Activated T-helper 1 cell treated with anti-CD3 and anti-CD28 coated beads, Interleukin-12 subunit alpha, Interleukin-12 subunit beta, Interleukin-2, Interleukin-4 antibody, amounts not matched to agents 30 ng/mL and 10 ng/mL and 1 ng/mL, durations not matched to agents 14 hours and 24 hours and 36 hours (primary cell): ENCODE results near the gene ENTREP1. TPM values are rescaled to one million over a fixed set of nuclear protein-coding genes. Genes with fewer than 3 reads are reported as not detected.

Source experiments
- DNase-seq: peaks from one replicate; pipeline ENCODE4 v3.0.0; 2021; ENCODE audit warnings: low spot score
- H3K27ac Mint-ChIP-seq: one replicate; pipeline ENCODE4 v1.8.0; 2021; ENCODE audit warnings: mild to moderate bottlenecking, mixed read lengths
- H3K27me3 Mint-ChIP-seq: one replicate; pipeline ENCODE4 v1.8.0; 2022; ENCODE audit warnings: mild to moderate bottlenecking, moderate library complexity, mixed read lengths; ENCODE audit not compliant: insufficient read depth
- H3K36me3 Mint-ChIP-seq: one replicate; pipeline ENCODE4 v1.8.0; 2021; ENCODE audit warnings: low read depth, mixed read lengths
- H3K4me1 Mint-ChIP-seq: one replicate; pipeline ENCODE4 v1.8.0; 2021; ENCODE audit warnings: low read depth, mixed read lengths
- H3K4me3 Mint-ChIP-seq: one replicate; pipeline ENCODE4 v1.8.0; 2021; ENCODE audit warnings: mild to moderate bottlenecking, moderate library complexity, mixed read lengths
- H3K9me3 Mint-ChIP-seq: one replicate; pipeline ENCODE4 v1.8.0; 2021; ENCODE audit warnings: mixed read lengths
- intact Hi-C: fragments of 100-400 bp; cut with micrococcal nuclease; formaldehyde crosslinking; loops from one replicate; pipeline ENCODE4 v1.15.1; 2024
- total RNA-seq: library from RNA; stranded (reverse); gene quantifications from 2 replicates; pipeline ENCODE4 v1.2.3, GENCODE V29; 2022

The ENTREP1 gene
- total RNA-seq, 1 donor from 2014 or later: not detected

DNA sequence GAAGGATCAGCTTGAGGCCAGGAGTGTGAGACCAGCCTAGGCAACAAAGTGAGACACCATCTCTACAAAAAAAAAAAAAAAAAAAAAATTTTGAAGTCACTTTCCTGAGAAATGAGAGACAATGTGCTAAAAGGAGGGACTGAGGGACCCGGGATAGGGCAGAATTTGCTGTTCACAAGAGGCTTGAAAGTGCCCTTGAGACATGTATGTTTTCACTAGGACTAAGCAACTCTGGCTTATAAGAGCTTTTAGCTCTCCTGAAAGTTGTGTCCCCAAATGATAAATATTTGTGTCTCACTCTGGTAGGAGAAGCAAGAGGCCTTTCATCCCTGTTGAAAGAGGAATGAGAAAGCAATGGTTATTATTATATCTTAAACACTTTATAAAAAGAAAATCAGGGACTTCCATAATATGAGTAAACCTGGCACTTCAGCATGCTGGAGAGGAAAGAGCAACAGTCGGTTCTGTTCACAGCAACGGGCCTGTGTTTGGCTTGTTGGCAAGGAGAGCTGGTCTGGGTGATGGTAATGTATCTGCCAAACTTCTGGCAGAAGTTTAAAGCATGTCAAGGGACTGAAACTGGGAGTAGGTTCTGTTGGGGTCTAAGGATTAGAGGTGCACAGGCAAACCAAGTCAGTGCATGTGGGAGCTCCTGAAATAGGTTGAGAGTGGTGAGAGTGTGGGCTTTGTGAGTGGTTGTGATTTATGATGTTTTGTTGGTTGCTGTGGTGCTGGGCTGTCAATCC, 32.2 kb downstream of the ENTREP1 start:
- intact Hi-C loops: no loop called here
- DNase-seq: no peak
- Mint-ChIP-seq H3K36me3 (no peaks in the 10 kb centered on the region), H3K27me3 (peaks cover 13% of the 10 kb centered on the region), H3K4me1 (no peaks in the 10 kb centered on the region), H3K4me3 (no peak overlapping the region), H3K27ac (no peak overlapping the region), H3K9me3 (no peaks in the 10 kb centered on the region)

DNA sequence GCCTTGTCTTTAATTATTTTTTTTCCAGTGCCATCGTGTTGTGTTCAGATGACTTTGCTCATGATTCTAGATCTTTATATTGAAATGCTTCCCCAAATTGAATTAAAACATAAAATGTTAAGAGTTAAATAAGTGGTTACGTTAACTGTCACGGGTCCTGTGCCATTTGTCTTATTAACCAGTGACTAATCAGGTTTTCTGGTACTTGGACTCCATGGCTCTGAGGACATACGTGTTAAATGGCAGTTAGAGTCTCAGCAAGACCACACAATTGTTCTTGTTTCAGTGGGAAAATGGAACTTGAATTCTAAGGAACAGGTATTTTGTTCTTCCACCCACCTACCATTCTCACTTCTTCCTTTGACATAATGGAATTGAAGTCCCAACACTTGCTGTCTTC, 32.8 kb downstream of the ENTREP1 start:
- Mint-ChIP-seq H3K27me3 (peaks cover 11% of the 10 kb centered on the region), H3K27ac (no peak overlapping the region), H3K4me3 (no peak overlapping the region), H3K4me1 (no peaks in the 10 kb centered on the region), H3K9me3 (no peaks in the 10 kb centered on the region), H3K36me3 (no peaks in the 10 kb centered on the region)
- intact Hi-C loops: no loop called here
- no peak for DNase-seq

DNA sequence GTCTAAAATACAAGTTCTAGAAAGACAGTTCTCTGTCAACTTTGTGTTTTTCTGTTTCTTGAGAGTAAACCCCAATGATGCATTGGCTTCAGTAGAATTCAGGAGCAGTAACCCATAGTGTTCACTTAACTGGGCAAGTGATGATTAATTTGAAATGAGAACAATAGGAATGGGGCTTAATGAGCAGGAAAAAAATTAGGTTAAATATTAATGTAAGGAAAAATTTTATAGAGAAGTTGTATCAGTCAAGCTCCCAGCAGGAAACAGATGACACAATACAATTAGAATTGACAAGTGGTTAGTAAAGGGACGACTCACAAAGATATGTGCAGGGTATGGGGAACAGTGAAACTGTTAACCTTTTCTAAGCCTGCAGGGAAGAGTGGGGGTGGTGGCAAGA, 38.2 kb downstream of the ENTREP1 start:
- Mint-ChIP-seq H3K4me1 (no peaks in the 10 kb centered on the region), H3K27ac (no peak overlapping the region), H3K36me3 (no peaks in the 10 kb centered on the region), H3K27me3 (peaks cover 9% of the 10 kb centered on the region), H3K9me3 (no peaks in the 10 kb centered on the region), H3K4me3 (no peak overlapping the region)
- intact Hi-C loops: no loop called here
- DNase-seq: no peak

DNA sequence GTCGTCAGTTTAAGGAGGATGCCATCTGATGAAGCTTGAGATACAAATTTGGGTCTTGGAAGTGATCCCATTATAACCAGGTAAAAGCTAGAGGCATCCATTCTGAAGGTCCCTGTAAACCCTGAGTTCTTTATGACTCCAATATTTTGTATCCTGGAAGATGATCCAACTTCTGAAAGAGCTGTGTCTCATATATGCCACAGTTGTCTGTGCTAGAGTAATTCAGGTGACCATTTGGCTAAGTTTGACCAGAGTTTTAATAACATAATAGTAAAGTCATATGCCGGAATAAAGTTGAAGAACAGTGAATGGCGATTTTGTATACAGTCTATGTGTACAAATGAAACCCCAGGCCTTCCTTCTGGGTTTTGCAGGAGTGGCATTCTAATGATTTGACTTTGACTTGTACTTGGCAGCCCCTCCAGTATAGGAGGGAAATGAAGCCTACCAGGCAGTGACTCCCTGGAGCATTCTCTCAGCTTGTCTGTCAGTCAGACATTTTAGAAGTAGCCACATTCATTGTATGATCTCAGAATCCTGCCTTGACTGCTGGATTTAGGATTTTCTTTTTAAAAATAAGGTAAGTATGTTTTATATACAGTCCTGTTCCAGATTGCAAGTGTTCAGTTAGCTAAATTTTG, 39.6 kb downstream of the ENTREP1 start:
- no peak overlapping the region for H3K4me3 Mint-ChIP-seq
- intact Hi-C loops: no loop called here
- peaks cover 12% of the 10 kb centered on the region for H3K27me3 Mint-ChIP-seq
- H3K9me3 Mint-ChIP-seq: no peaks in the 10 kb centered on the region
- DNase-seq: no peak
- no peaks in the 10 kb centered on the region for H3K36me3 Mint-ChIP-seq
- no peak overlapping the region for H3K27ac Mint-ChIP-seq
- H3K4me1 Mint-ChIP-seq: no peaks in the 10 kb centered on the region

DNA sequence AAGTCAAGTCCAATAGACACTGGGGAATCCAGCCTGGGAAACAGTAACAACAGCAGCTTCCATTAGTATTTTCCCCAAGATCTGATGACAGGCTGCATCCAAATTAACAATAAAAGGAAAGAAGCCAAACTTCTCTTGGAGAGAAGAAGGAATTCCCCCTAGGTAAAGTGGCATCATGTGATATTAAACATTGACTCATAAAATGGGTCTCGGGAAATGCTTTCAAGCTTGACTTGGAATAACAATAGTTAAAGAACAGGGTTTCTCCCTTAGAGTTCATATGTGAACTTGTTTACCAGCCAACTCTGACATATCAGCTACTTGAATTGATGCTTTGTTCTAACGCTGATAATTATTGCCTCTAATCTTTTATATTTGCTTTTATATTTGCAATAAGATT, 45.4 kb downstream of the ENTREP1 start:
- Mint-ChIP-seq H3K27me3 (peaks cover 12% of the 10 kb centered on the region), H3K4me3 (no peak overlapping the region), H3K27ac (no peak overlapping the region), H3K9me3 (no peaks in the 10 kb centered on the region), H3K4me1 (no peaks in the 10 kb centered on the region), H3K36me3 (no peaks in the 10 kb centered on the region)
- intact Hi-C loops: no loop called here
- no peak for DNase-seq

DNA sequence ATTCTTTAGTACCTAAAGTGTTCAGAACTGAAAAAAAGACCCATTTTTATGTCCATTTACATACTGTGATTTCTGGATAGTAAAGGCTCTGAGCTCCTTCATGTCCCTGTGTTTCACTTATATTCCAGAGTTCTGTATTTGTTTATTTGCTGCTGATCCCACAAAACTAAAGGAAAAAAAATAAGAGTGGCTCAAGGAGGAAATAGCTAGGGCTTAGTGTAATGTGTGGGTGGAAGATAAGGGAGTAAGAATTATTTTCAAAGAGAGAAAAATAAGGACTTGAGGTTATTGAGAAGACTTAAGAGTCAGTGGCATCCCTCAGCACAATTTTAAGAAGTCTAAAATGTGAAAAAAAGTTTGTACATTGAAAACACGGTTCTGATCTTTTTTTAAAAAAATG, 46.0 kb downstream of the ENTREP1 start:
- no peak for DNase-seq
- intact Hi-C loops: no loop called here
- Mint-ChIP-seq H3K27ac (no peak overlapping the region), H3K27me3 (peaks cover 12% of the 10 kb centered on the region), H3K36me3 (no peaks in the 10 kb centered on the region), H3K9me3 (no peaks in the 10 kb centered on the region), H3K4me3 (no peak overlapping the region), H3K4me1 (no peaks in the 10 kb centered on the region)

DNA sequence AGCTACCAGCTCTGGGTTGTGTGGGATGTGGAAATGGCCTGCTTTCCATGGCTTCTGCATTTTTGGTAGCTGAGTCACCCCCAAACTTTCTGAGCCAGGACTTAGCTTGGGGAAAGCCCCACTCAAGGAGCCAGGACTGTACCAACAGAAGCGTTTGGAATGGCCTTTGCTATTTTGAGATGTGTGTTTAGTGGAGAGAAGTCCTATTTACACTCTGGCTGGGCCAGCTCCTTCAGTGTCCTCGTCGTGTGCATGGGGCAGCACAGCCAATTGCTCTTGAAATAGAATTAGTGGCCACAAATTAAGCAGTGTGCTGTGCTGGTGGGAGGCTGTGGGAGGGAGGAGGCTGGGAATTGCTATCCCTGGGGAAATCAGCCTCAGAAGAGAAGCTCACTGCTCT, 51.6 kb downstream of the ENTREP1 start:
- no peak overlapping the region for H3K4me3 Mint-ChIP-seq
- intact Hi-C loops: no loop called here
- no peaks in the 10 kb centered on the region for H3K36me3 Mint-ChIP-seq
- no peaks in the 10 kb centered on the region for H3K27me3 Mint-ChIP-seq
- H3K27ac Mint-ChIP-seq: no peak overlapping the region
- no peaks in the 10 kb centered on the region for H3K4me1 Mint-ChIP-seq
- DNase-seq: no peak
- no peaks in the 10 kb centered on the region for H3K9me3 Mint-ChIP-seq

DNA sequence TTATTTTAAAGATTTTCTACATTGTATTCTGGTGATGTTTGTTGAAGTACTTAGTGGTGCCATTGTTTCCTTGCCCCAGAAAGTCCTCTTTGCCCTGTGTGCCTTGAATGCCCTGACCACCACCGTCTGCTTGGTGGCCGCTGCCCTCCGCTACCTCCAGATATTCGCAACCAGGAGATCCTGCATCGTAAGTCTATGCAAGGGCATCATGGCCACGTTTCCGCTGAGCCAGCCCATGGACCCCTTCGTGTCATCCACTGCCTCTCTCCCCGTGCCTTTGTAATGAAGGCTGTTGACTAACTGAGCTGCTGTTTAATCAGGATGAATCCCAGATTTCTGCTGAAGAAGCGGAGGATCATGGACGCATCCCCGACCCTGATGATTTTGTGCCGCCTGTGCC, 52.3 kb downstream of the ENTREP1 start:
- H3K4me1 Mint-ChIP-seq: no peaks in the 10 kb centered on the region
- H3K27ac Mint-ChIP-seq: no peak overlapping the region
- no peak for DNase-seq
- no peak overlapping the region for H3K4me3 Mint-ChIP-seq
- H3K36me3 Mint-ChIP-seq: no peaks in the 10 kb centered on the region
- intact Hi-C loops: no loop called here
- H3K9me3 Mint-ChIP-seq: no peaks in the 10 kb centered on the region
- no peaks in the 10 kb centered on the region for H3K27me3 Mint-ChIP-seq

DNA sequence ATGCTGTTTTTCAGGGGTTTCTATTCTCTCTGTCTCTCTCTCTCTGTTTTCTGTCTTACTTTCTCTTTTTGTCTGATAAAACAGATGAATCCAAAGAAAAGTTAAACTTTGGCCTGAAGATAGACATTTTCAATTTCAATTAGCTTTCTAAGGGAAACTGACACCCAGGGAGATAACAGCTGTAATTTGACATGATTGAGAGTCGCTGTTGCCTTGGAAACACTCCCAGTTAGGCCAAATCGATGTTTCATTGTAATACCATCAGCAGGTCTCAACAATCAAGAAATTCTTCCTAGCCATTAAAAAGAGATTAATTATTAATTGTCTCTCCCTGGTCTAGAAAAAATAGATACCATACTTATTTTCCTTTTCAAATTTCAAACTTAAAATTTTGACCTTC, 53.0 kb downstream of the ENTREP1 start:
- Mint-ChIP-seq H3K36me3 (no peaks in the 10 kb centered on the region), H3K27me3 (no peaks in the 10 kb centered on the region), H3K4me3 (no peak overlapping the region), H3K4me1 (no peaks in the 10 kb centered on the region), H3K9me3 (no peaks in the 10 kb centered on the region), H3K27ac (no peak overlapping the region)
- no peak for DNase-seq
- intact Hi-C loops: no loop called here

DNA sequence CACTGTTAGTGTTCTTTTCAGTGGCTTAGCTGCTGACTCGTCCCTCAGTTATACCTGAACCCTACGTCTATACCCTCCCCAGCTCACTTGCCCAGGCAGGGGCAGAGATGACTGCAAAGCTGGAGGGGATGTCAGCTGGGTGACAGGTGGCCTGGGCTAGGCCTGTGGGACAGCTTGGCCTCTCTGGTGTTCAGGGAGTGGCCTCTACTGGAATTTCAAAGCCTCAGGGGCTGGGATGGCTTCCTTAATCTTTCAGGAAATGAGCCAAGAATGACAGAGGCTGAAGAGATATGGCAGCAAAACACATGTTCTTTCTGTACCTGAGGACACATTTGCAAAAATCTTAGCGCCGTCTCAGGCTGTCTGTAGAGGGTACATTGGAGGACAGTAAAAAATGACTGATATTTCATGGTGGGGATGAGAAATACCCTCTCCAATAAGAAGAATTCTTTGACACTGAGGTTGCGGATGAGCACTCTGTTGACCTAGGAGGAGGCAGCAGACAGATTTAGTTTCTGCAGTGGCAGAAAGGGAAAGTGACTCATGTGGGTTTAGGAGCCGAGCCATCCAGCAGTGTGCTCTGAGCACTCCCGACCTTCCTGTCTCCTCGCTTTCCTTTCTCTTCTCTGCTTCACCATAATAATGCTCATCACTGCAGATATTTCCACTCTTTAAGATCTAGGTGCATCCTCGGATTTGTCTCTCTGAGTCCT, 54.4 kb downstream of the ENTREP1 start:
- intact Hi-C loops: no loop called here
- no peaks in the 10 kb centered on the region for H3K9me3 Mint-ChIP-seq
- peaks cover 3% of the 10 kb centered on the region for H3K27me3 Mint-ChIP-seq
- H3K4me3 Mint-ChIP-seq: no peak overlapping the region
- no peaks in the 10 kb centered on the region for H3K4me1 Mint-ChIP-seq
- H3K27ac Mint-ChIP-seq: no peak overlapping the region
- DNase-seq: no peak
- H3K36me3 Mint-ChIP-seq: no peaks in the 10 kb centered on the region

DNA sequence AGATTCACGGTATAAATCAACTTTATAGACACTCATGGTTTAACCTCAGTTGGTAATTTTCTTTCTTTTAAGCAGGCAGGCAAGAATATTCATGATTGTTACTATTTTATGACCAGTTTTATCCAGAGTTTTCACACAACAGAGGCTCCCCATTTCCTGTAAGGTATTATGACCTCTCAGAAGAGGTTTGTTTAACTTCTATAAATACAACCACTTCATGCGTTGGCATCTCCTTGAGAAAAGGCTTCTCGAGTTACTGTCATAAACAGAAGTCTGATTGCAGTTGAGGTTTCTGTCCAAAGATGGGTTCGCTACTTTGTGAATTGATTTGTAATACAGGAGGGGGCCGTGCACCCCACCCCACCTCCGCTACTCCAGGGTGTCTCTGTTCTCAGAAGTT, 55.3 kb downstream of the ENTREP1 start:
- H3K9me3 Mint-ChIP-seq: no peaks in the 10 kb centered on the region
- peaks cover 5% of the 10 kb centered on the region for H3K27me3 Mint-ChIP-seq

DNA sequence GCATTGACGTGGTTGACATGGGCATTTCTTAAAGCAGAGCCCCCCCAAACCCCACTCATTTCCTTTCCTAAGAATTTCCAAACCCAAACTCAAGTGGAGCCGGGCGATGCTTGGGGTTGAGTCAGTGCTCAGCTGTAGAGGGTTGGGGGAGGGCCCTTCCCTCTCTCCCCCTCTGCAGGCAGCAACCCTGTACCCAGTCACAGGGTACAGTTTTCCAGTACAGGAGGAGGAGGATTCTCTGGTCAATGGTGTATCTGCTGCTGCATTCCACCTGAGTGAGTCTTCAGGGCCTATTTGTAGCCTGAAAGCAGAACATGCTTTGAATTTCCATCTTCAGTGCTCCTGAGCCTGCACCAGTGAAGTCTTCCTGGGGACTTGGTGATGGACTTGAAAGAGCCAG, 55.8 kb downstream of the ENTREP1 start:
- H3K4me3 Mint-ChIP-seq: no peak overlapping the region
- H3K36me3 Mint-ChIP-seq: no peaks in the 10 kb centered on the region
- intact Hi-C loops: no loop called here
- H3K27me3 Mint-ChIP-seq: peaks cover 7% of the 10 kb centered on the region
- no peak for DNase-seq
- no peak overlapping the region for H3K27ac Mint-ChIP-seq
- no peaks in the 10 kb centered on the region for H3K9me3 Mint-ChIP-seq
- H3K4me1 Mint-ChIP-seq: no peaks in the 10 kb centered on the region

More for the DNA sequence above, 55.3 kb downstream of the ENTREP1 start:
- intact Hi-C loops: no loop called here
- no peak for DNase-seq
- Mint-ChIP-seq H3K4me1 (no peaks in the 10 kb centered on the region), H3K4me3 (no peak overlapping the region), H3K36me3 (no peaks in the 10 kb centered on the region), H3K27ac (no peak overlapping the region)

DNA sequence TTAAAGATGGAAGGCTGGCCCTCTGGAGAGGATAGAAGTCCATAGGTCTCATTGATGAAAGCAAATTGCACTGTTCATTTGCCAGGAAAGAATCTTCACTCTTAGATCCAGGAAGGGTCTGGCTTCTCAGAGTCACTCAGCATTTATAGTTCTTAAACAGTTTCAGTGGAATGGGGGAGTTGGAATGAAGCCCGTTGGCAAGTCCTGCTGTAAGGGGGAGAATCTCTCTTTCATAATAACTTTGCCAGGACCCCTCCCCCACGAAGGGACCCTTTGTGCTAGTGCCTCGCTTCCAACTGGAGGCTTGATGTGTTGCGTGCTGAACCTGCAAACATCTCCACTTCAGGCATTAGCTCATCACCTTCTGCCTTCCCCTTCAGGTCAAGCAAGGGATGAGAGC, 57.1 kb downstream of the ENTREP1 start:
- Mint-ChIP-seq H3K9me3 (no peaks in the 10 kb centered on the region), H3K36me3 (no peaks in the 10 kb centered on the region), H3K4me1 (no peaks in the 10 kb centered on the region), H3K4me3 (no peak overlapping the region), H3K27me3 (peaks cover 7% of the 10 kb centered on the region), H3K27ac (no peak overlapping the region)
- intact Hi-C loops: no loop called here
- DNase-seq: no peak
